Lung (tissue), 12 donors: ENCODE measurements around the gene DPYSL3. TPM values are rescaled to one million over a fixed set of nuclear protein-coding genes. Genes with fewer than 3 reads are reported as not detected.

ENCODE experiments used
- ATAC-seq: fragments of 200-7000 bp; cut with Tn5 transposase; one replicate; pipeline ENCODE4 v1.9.1; 2020; ENCODE audit warnings: moderate number of reproducible peaks; ENCODE audit not compliant: insufficient read depth, low FRiP score
- DNase-seq, 3 donors: peaks; one replicate each; pipeline ENCODE4 v3.0.0-alpha.2; 2013 to 2017
- H3K27ac ChIP-seq, 2 donors: one replicate each; pipeline ENCODE4 v1.5.1; 2013; ENCODE audit warnings: mild to moderate bottlenecking in 2 of 2, moderate library complexity in 2 of 2, control low read depth in 1 of 2, inconsistent platforms in 1 of 2, low read depth in 1 of 2, low read length in 1 of 2
- H3K27me3 ChIP-seq, 3 donors: one replicate each; pipeline ENCODE4 v1.5.1; 2013; ENCODE audit warnings: low read length in 2 of 3; ENCODE audit not compliant: control insufficient read depth in 3 of 3, insufficient read depth in 3 of 3
- H3K36me3 ChIP-seq, 4 donors: one replicate each; pipeline ENCODE4 v1.5.1; 2013; ENCODE audit warnings: low read length in 4 of 4, mild to moderate bottlenecking in 1 of 4, moderate library complexity in 1 of 4; ENCODE audit not compliant: control insufficient read depth in 4 of 4, insufficient read depth in 4 of 4
- H3K4me1 ChIP-seq, 5 donors: one replicate each; pipeline ENCODE4 v1.5.1; 2013; ENCODE audit warnings: low read length in 5 of 5, mild to moderate bottlenecking in 2 of 5, moderate library complexity in 1 of 5; ENCODE audit not compliant: control insufficient read depth in 5 of 5, insufficient read depth in 5 of 5
- H3K4me3 ChIP-seq: one replicate; pipeline ENCODE4 v1.5.1; 2013; ENCODE audit warnings: mild to moderate bottlenecking, control low read depth, moderate library complexity
- H3K9ac ChIP-seq, 2 donors: one replicate each; pipeline ENCODE4 v1.5.1; 2013; ENCODE audit warnings: low read length in 2 of 2, control low read depth in 1 of 2; ENCODE audit not compliant: insufficient read depth in 1 of 2
- H3K9me3 ChIP-seq, 4 donors: one replicate each; pipeline ENCODE4 v1.5.1; 2013; ENCODE audit warnings: low read length in 3 of 4, mild to moderate bottlenecking in 1 of 4, moderate library complexity in 1 of 4; ENCODE audit not compliant: control insufficient read depth in 4 of 4, insufficient read depth in 3 of 4
- WGBS, 2 donors: extraction: QIAGEN DNeasy Blood & Tissue Kit; methylation state at CpG; one replicate each; pipeline ENCODE4 v1.1.7; 2013; 5-methylcytosine and 5-hydroxymethylcytosine counted together
- polyA plus RNA-seq, 2 donors: library from polyadenylated mRNA; stranded (reverse); fragments of 200-250 nt; gene quantifications; one replicate each; pipeline ENCODE4 v1.2.1, GENCODE V29; 2013
- total RNA-seq, 2 donors: library from RNA; depleted of rRNA in 1 of 2; stranded (reverse); fragments of >200 nt in 1 of 2; gene quantifications; one replicate each; pipeline ENCODE4 v1.2.1, GENCODE V29; 2014 to 2021
- TF ChIP-seq, protein P1 (sequence below): IDR thresholded peaks from 2 replicates; pipeline ENCODE4 v1.5.1; 2012; ENCODE audit warnings: mild to moderate bottlenecking; ENCODE audit errors: control extremely low read depth, extremely low read depth
- donor health status: control.
- donor health status: control.
- donor health status: Bipolar disorder and iron deficiency.
- donor health status: healthy.
- donor health status: DM: yes; HTN: yes; CAD: no.

Gene DPYSL3
- total and polyA plus RNA-seq, 4 donors = 13.8 to 112 (median 43.7) TPM

DNA sequence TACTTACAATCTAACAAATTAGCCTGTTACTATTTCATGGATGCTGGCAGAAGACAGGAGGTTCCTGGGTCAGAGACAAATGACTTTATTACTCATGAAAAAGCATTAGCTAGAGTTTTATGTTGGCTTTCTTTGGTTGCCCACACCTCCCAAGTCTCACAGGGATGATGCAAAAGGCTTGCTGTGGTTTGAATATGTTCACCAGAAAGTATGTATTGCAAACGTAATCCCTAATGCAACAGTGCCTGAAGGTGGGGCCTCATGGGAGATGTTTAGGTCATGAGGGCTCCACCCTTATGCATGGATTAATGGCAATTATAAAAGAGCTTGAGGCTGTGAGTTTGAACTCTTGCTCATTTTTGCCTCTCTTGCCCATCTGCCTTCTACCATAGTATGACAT, 28.5 kb downstream of the DPYSL3 start:
- H3K9ac ChIP-seq = no peak overlapping the region
- TF ChIP-seq, protein P1, sequence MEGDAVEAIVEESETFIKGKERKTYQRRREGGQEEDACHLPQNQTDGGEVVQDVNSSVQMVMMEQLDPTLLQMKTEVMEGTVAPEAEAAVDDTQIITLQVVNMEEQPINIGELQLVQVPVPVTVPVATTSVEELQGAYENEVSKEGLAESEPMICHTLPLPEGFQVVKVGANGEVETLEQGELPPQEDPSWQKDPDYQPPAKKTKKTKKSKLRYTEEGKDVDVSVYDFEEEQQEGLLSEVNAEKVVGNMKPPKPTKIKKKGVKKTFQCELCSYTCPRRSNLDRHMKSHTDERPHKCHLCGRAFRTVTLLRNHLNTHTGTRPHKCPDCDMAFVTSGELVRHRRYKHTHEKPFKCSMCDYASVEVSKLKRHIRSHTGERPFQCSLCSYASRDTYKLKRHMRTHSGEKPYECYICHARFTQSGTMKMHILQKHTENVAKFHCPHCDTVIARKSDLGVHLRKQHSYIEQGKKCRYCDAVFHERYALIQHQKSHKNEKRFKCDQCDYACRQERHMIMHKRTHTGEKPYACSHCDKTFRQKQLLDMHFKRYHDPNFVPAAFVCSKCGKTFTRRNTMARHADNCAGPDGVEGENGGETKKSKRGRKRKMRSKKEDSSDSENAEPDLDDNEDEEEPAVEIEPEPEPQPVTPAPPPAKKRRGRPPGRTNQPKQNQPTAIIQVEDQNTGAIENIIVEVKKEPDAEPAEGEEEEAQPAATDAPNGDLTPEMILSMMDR = no peak
- no peak for DNase-seq
- H3K4me3 ChIP-seq = no peak overlapping the region
- 41 to 70% methylated on average over 1 of the region's 1 CpG for WGBS, 2 donors
- H3K27me3 ChIP-seq = no peaks in the 10 kb centered on the region
- peak overlapping the region in 1 of 2 donors; percentile 16 for H3K27ac ChIP-seq
- H3K36me3 ChIP-seq = no peaks in the 10 kb centered on the region
- no peaks in the 10 kb centered on the region for H3K9me3 ChIP-seq
- H3K4me1 ChIP-seq = peaks cover 0 to 14% (median 8%) of the 10 kb centered on the region in 5 donors
- ATAC-seq = no peak

DNA sequence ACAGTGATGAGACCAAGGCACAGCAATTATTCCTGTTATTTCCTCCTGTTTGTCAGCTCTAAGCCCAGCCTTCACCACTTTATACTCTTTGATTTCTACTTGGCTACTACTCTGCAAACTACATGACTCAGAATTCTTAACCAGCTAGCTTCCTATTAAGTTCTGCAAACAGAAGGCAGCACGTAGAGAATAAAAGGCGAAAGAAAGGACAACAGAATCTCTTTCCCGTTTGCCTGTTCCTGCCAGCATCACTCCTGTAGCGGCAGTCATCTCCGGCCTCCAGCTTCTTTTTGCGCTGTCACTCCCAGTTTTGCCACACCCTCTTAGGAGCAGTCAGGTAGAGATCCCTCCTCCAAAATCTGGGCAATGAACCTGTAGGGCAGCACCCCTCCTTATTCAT, 29.9 kb downstream of the DPYSL3 start:
- Histone ChIP-seq H3K27ac (no peak overlapping the region), H3K4me1 (peaks cover 0 to 12% (median 8%) of the 10 kb centered on the region in 5 donors), H3K27me3 (no peaks in the 10 kb centered on the region), H3K9me3 (no peaks in the 10 kb centered on the region), H3K4me3 (no peak overlapping the region), H3K9ac (peak overlapping the region in 1 of 2 donors; percentile 32), H3K36me3 (no peaks in the 10 kb centered on the region)
- DNase-seq = no peak
- WGBS, 2 donors = 56 to 73% methylated on average over 6 of the region's 6 CpGs
- TF ChIP-seq, protein P1 = no peak
- no peak for ATAC-seq

DNA sequence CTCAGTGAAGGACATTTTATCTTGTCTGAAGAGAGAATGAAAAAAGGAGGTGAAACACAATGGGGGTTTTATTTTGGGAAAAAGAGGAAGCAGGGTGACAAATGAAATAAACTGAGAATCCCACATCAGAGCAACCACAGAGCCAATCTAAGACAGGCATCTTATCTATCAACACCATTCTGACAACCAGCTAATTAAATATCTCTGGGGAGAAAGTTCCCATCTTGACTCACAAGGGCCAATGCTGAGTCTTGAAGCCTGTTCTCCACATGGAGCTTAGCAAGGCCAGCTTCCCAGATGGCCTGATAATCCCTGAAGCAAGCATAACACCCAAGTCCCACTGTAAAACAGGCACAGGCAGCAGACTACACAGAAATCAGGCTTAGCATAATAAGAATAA, 30.4 kb downstream of the DPYSL3 start:
- no peaks in the 10 kb centered on the region for H3K9me3 ChIP-seq
- DNase-seq (no peak), ATAC-seq (no peak)
- H3K4me1 ChIP-seq = peaks cover 0 to 9% (median 7%) of the 10 kb centered on the region in 5 donors
- TF ChIP-seq, protein P1 = no peak
- no peaks in the 10 kb centered on the region for H3K36me3 ChIP-seq
- H3K27me3 ChIP-seq = no peaks in the 10 kb centered on the region
- H3K27ac ChIP-seq = peak overlapping the region in 1 of 2 donors; percentile 16
- no peak overlapping the region for H3K9ac ChIP-seq
- H3K4me3 ChIP-seq = no peak overlapping the region

DNA sequence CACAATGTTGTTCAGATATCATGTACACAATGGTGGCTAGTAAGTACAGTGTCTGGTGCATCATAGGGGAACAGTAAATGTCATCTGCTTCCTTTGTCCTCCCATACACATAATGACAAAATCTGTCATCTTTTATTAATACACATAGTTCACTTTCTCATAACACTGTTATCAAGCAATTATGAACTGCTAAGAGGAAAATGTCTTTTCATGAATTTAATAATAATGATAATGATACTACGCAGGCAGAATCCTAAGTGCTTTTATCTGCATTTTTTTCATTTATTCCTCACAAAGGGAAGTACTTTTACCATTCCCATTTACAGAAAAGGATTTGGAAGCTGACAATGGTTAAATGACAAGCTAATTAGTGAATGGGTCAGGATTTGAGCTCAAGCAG, 35.7 kb downstream of the DPYSL3 start:
- DNase-seq (no peak), ATAC-seq (no peak)
- WGBS, 2 donors = 91 to 93% methylated on average over 1 of the region's 1 CpG
- TF ChIP-seq, protein P1 = no peak
- no peak overlapping the region for H3K27ac ChIP-seq
- H3K9ac ChIP-seq = no peak overlapping the region
- peaks cover 0 to 8% (median 5%) of the 10 kb centered on the region in 5 donors for H3K4me1 ChIP-seq
- no peaks in the 10 kb centered on the region for H3K27me3 ChIP-seq
- no peaks in the 10 kb centered on the region for H3K9me3 ChIP-seq
- H3K4me3 ChIP-seq = no peak overlapping the region
- H3K36me3 ChIP-seq = no peaks in the 10 kb centered on the region
